Right renal pelvis (tissue), 4 donors: ENCODE data around the gene MED31. TPM values are rescaled to one million over a fixed set of nuclear protein-coding genes. Genes with fewer than 3 reads are reported as not detected.
A peak's percentile ranks its signal among the peaks of the same experiment; 100 is the strongest.
"Not testable (repeated sequence)": the region's sequence is repeated elsewhere in the genome, so short reads cannot be mapped to it uniquely, and the experiment has no call there.

Experiments
- DNase-seq, 4 donors: peaks; one replicate each; pipeline ENCODE4 v3.0.0-alpha.2; 2013; ENCODE audit warnings: low read depth in 4 of 4, low spot score in 3 of 4, missing footprints in 1 of 4
- polyA plus RNA-seq, 4 donors: library from polyadenylated mRNA; unstranded; fragments of 120-200 nt; gene quantifications; one replicate each; pipeline ENCODE4 v1.2.1, GENCODE V29; 2013; ENCODE audit not compliant: insufficient read length in 4 of 4

Gene MED31
- 10 to 100 TPM; 24.8 to 28.1 (median 26.3) TPM for polyA plus RNA-seq

- DNase-seq: peak; percentile 84 to 87 (median 86)
These were observed at the start of gene MED31, which contains the start of gene C17orf100 for GRCh38 chr17:6651354-6651918. Gene MED31 (minus strand): TSS chr17:6651605. CDS start chr17:6651528, 77 bp downstream. Gene C17orf100 (plus strand): TSS chr17:6651762. CDS start chr17:6651914, 152 bp downstream.

- no peak for DNase-seq
These were observed 49.5 kb upstream of the MED31 start for GRCh38 chr17:6700948-6701307.

- DNase-seq: no peak
These were observed 48.9 kb upstream of the MED31 start for GRCh38 chr17:6699997-6700947.

DNA sequence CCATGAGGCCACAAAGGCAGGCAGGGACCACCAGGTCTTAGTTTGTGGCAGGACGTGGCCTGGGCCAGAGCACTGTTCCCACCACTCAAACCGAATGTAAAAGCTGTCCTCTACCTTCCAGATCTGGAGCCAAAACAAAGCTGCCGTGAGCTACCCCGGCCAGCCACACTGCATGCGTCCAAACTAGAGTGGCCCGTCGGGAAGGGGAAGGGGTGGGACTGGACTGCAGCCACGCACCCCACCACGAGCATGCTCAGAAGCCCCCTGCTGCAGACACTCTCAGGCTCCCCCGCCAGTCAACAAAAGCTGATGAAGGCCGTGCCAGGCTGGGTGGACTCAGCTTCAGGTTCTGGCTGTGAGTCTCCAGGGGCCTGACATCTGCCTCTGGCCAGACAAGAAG, 46.6 kb upstream of the MED31 start:
- no peak for DNase-seq

DNA sequence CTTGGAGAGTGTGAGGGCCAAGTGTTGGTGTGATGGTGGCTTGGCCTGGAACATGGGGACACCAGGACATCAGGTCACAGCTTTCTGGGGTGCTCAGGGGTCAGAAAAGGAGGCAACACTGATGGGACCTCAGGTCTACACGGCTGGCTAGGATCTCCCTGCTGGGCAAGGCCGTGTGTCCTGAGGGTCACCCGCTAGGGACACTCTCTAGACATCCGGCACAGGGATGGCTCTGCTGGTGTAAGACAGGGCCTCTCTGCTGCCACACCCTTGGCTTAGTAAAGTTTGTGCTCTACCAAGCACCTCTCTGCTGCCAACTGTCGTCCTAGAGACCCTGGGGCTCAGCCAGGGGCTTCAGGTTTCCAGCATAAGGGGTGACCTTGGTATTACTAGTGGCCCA, 45.5 kb upstream of the MED31 start:
- no peak for DNase-seq

GRCh38 chr17:6695565-6695964, 44.2 kb upstream of the MED31 start:
- DNase-seq: no peak

- DNase-seq: no peak
These were observed 43.6 kb upstream of the MED31 start for GRCh38 chr17:6695051-6695450.

- DNase-seq: not testable (repeated sequence)
These were observed 40.6 kb upstream of the MED31 start for GRCh38 chr17:6691958-6692357.

DNA sequence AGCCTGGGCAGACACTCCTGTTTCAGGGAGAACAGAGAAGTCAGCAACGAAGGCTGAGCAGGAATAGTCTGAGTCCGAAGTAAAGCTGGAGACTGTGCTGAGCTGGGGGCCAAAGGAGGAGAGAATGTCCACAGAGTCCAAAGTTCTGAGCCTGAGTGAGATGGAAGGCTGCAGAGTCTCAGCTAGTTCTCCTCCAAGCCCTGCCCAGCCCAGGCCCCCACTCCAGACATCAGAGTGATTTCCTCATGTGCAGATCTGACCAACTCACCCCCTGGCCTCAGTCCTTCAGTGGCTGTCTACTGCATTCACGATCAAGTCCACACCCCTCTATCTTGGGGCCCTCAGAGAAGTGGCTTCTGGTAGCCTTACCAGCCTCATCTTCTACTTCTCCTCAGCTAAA, 40.1 kb upstream of the MED31 start:
- no peak for DNase-seq

DNA sequence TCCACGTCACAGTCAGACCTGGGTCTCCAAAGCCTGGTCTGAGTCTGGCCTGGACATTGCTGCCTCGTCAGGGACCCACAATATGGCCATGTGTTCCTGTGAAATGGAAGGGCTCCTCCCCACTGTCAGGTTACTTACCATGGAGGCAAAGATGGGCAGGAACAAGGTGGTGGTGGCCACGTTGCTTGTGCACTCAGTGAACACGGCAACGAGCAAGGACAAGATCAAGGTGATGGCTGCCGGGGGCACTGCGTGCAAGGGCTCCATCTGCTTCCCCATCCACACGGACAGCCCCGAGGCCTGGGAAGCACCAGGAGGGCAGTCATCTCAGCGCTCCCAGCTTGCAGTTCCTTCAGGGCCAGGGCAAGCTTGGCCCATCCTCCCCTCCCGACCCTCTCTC, 39.2 kb upstream of the MED31 start:
- DNase-seq: no peak

DNA sequence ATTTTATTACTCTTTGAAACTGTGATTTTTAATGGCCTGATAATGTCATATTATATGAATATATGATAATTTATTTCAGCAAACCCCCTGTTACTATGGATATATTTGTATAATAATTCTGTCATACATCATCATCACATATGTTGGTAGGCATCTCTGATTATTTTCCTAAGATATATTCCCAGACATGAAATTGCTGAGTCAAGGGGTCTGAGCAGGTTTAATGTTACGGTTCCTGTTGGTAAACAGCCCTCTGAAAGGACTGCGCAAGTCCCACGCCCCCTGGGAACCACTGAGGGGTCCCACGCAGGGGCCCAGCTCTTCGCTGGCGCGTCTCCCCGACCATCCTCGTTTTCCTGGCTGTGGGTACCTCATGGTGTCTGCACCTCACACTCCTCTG, 37.5 kb upstream of the MED31 start:
- no peak for DNase-seq

DNA sequence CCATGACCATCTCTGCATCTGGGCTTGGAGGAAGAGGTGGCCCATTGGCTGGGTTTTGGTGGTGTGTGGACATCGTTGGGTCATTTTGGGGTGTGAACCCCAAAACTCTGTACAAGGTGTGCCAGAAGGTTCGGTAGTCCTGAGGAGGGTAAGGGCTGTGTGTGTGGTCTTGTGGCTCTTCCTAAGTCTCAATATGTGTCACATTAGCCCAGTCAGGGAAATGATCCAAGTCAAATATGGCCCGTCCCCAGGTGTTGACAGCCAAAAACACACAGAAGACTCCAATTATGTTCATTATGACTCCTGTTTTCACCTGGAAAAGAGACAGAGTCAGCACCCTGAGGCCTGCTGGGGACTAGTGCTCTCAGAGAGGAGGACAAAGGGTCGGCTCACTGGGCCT, 34.6 kb upstream of the MED31 start:
- no peak for DNase-seq

- no peak for DNase-seq
These were observed 33.7 kb upstream of the MED31 start for GRCh38 chr17:6684881-6685767.

DNA sequence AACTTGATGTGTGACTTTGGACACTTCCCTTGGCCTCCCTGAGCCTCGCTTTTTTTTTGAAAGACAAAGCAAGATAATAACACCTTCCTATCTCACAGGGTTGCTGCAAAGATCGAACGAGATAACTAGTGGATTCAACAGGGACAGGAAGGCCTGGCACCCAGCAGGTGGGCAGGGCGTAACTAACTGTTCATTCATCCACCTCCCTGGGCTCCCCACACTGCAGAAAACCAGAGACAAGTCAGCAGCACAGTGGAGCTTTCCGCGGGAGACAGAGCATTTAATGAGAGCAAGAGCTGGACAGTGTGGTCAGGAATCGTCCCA, 33.0 kb upstream of the MED31 start:
- DNase-seq: no peak

GRCh38 chr17:6683730-6684459, 32.5 kb upstream of the MED31 start:
- DNase-seq: no peak

- DNase-seq: no peak
These were observed 31.8 kb upstream of the MED31 start for GRCh38 chr17:6683081-6683684.

GRCh38 chr17:6682339-6682738, 30.9 kb upstream of the MED31 start:
- DNase-seq: no peak

- no peak for DNase-seq
These were observed 30.3 kb upstream of the MED31 start for GRCh38 chr17:6681671-6682070.

- DNase-seq: no peak
These were observed 29.8 kb upstream of the MED31 start for GRCh38 chr17:6681176-6681575.

GRCh38 chr17:6679241-6679640, 27.8 kb upstream of the MED31 start:
- no peak for DNase-seq
